NCI-H510A (cell line): Measurements from ENCODE around the gene CLHC1.
"Not testable (repeated sequence)": the region's sequence is repeated elsewhere in the genome, so short reads cannot be mapped to it uniquely, and the experiment has no call there.

Experiments
- DNase-seq: peaks from one replicate; lab custom pipeline; 2025; lab: John Stamatoyannopoulos, UW

The CLHC1 gene

GRCh38 chr2:55134316-55134706 lies 97.8 kb downstream of the CLHC1 start:
- DNase-seq: no peak

GRCh38 chr2:55133467-55134315 lies 98.4 kb downstream of the CLHC1 start:
- DNase-seq: no peak

DNA sequence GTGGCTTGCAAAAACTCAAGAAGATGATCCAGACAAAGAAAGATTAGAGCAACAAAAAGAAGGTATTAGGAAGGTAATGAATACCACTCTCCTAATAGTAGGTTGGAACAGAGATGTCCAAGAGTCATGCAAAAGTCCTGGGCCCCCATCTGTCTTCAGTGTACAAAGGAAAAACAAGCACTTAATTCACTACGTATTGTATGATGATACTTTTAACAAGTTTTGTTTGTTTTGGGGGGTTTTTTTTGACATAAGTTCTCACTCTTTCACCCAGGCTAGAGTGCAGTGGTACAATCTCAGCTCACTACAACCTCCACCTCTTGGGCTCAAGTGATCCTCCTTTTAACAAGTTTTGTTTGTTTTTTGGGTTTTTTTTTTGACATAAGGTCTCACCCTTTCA lies 101.2 kb downstream of the CLHC1 start:
- DNase-seq: no peak

GRCh38 chr2:55126643-55127042 lies 105.5 kb downstream of the CLHC1 start:
- not testable (repeated sequence) for DNase-seq
